Measurements from ENCODE around the gene PPP2R5B.

GRCh38 chr11:64919627-64920026 lies 4.9 kb upstream of the PPP2R5B start:
- TF ChIP-seq CTCF (IDR thresholded peaks at IDR 0.05 in 2 of 3, conservative IDR thresholded peaks at IDR 0.05 in 1 of 3; ENCODE audit: insufficient read depth in 2 of 3, low read depth in 1 of 3, low read length in 3 of 3): no peak
- no peak for TF ChIP-seq TCF7 (IDR thresholded peaks at IDR 0.05; ENCODE audit: borderline replicate concordance)
- no peak for TF ChIP-seq CEBPB (tag; IDR thresholded peaks at IDR 0.05)
- TF ChIP-seq CHD4 (IDR thresholded peaks at IDR 0.05; ENCODE audit: insufficient read depth, insufficient replicate concordance, low read depth, low read length, poor library complexity, severe bottlenecking): no peak
- TF ChIP-seq MBD2 (IDR thresholded peaks at IDR 0.05; ENCODE audit: borderline replicate concordance, low read depth): no peak
- TF ChIP-seq TBP (optimal IDR thresholded peaks at IDR 0.05; ENCODE audit: low read depth, low read length): no peak
- no peak for TF ChIP-seq REST (IDR thresholded peaks at IDR 0.05; ENCODE audit: borderline replicate concordance)
- no peak for TF ChIP-seq REST (CRISPR knock-in tag; IDR thresholded peaks at IDR 0.05; ENCODE audit: low read depth)
- no peak for TF ChIP-seq JUNB (CRISPR knock-in tag; conservative IDR thresholded peaks at IDR 0.05)
